Stimulated activated naive CD8-positive, alpha-beta T cell treated with anti-CD3 and anti-CD28 coated beads, Interleukin-15, amount 100 ng/mL, for 72 hours (primary cell): ENCODE measurements around the gene PFKP.

Experiments
- ATAC-seq: fragments of 150-1000 bp; cut with Tn5 transposase; 2 replicates; pipeline ENCODE4 v1.10.0; 2021; ENCODE audit warnings: mild to moderate bottlenecking, moderate library complexity
- DNase-seq, 2 donors: peaks; one replicate each; pipeline ENCODE4 v3.0.0; 2021 to 2022
- H3K27ac Mint-ChIP-seq, 2 donors: one replicate each; pipeline ENCODE4 v1.8.0; 2022; ENCODE audit warnings: mild to moderate bottlenecking in 2 of 2, mixed read lengths in 2 of 2, moderate library complexity in 2 of 2
- H3K27me3 Mint-ChIP-seq: one replicate; pipeline ENCODE4 v1.8.0; 2022; ENCODE audit warnings: mixed read lengths
- H3K4me1 Mint-ChIP-seq: one replicate; pipeline ENCODE4 v1.8.0; 2022; ENCODE audit warnings: mild to moderate bottlenecking, mixed read lengths
- H3K4me3 Mint-ChIP-seq, 2 donors: one replicate each; pipeline ENCODE4 v1.8.0; 2022; ENCODE audit warnings: mild to moderate bottlenecking in 2 of 2, mixed read lengths in 2 of 2, moderate library complexity in 1 of 2
- H3K9me3 Mint-ChIP-seq, 2 donors: one replicate each; pipeline ENCODE4 v1.8.0; 2022; ENCODE audit warnings: mixed read lengths in 2 of 2

Gene PFKP

DNA sequence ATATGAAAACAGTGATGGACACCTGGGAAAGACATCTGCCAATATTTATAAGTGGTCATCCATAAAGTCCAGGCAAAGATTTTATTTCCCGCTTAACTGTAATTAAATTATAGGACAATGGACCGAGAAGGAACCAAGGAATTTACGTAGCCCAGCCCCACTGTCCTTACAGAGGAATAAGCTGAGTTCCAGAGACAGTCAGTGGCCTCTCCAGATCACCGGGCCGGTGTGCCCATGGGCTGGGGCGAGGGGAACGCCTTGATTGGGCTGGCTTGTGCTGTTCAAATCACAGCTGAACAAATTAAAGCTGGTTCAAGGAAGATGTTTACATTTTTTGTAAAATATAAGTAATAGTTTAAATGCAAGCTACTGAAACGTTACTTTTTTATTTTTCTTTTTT is 40.7 kb downstream of the PFKP start:
- no peak for DNase-seq
- H3K27ac Mint-ChIP-seq = no peak overlapping the region
- no peak for ATAC-seq
- H3K27me3 Mint-ChIP-seq = no peaks in the 10 kb centered on the region
- H3K4me3 Mint-ChIP-seq = no peak overlapping the region
- H3K4me1 Mint-ChIP-seq = no peaks in the 10 kb centered on the region
- H3K9me3 Mint-ChIP-seq = no peaks in the 10 kb centered on the region

DNA sequence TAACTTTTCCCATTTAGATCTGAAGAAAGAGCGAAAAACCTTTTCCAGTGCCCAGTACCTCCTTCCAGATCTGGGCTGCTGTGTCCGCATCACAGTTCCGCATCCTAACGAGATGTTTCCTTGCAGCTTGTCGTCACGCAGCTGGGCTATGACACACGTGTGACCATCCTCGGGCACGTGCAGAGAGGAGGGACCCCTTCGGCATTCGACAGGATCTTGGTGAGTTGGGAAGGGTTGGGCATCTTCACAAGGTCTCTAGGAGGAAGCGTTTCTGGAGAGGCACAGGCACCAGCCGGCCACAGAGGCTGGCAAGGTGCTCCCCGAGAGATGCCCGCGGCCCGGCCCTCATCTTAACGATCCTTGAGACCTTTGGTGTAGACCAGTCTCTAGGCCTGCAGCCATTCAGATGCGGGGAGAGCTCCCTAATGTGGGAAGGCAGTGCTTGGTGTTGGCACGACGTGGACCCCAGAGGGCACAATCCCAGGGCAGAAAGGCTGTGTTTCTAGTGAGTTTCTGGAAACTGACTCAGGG is 41.3 kb downstream of the PFKP start:
- Mint-ChIP-seq H3K4me3 (no peak overlapping the region), H3K27me3 (no peaks in the 10 kb centered on the region), H3K27ac (no peak overlapping the region), H3K9me3 (no peaks in the 10 kb centered on the region), H3K4me1 (no peaks in the 10 kb centered on the region)
- DNase-seq = no peak
- no peak for ATAC-seq

DNA sequence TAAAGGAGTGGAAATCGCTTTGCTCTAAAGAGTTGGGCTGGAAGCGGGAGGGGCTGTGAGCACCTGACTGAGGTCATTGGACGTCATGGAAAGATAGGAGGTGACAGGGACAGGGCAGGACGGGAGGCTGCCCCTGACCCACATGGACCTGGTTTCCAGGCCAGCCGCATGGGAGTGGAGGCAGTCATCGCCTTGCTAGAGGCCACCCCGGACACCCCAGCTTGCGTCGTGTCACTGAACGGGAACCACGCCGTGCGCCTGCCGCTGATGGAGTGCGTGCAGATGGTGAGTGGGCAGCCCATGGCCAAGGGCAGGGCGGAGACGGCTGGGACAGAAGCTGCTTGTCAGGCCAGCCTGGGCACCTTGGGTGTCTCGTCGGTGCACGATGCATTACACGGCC is 41.8 kb downstream of the PFKP start:
- Mint-ChIP-seq H3K4me3 (no peak overlapping the region), H3K27ac (peak overlapping the region in 1 of 2 donors; percentile 76), H3K27me3 (no peaks in the 10 kb centered on the region), H3K4me1 (no peaks in the 10 kb centered on the region), H3K9me3 (no peaks in the 10 kb centered on the region)
- DNase-seq = no peak
- ATAC-seq = no peak

DNA sequence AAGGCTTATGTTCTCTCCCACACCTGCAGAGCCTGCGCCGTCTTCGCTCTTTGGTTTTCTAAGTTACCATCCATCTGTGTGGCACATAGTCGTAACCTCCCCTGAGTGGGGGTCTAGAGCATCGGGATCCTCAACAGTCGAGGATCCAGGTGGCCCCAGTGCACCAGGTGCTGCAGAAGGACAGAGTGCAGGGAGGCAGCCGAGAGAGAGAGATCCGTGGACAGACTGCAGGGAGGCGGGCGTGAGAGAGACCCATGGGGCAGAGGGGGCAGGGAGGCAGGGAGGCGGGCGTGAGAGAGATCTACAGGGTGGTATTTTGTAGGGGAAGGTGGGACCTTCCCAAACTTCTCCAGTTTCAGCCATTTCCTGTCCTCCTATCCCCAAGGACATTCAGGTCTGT is 42.3 kb downstream of the PFKP start:
- H3K4me3 Mint-ChIP-seq = no peak overlapping the region
- no peak overlapping the region for H3K27ac Mint-ChIP-seq
- ATAC-seq = peak; percentile 33
- H3K9me3 Mint-ChIP-seq = no peaks in the 10 kb centered on the region
- no peak for DNase-seq
- H3K27me3 Mint-ChIP-seq = no peaks in the 10 kb centered on the region
- H3K4me1 Mint-ChIP-seq = no peaks in the 10 kb centered on the region

DNA sequence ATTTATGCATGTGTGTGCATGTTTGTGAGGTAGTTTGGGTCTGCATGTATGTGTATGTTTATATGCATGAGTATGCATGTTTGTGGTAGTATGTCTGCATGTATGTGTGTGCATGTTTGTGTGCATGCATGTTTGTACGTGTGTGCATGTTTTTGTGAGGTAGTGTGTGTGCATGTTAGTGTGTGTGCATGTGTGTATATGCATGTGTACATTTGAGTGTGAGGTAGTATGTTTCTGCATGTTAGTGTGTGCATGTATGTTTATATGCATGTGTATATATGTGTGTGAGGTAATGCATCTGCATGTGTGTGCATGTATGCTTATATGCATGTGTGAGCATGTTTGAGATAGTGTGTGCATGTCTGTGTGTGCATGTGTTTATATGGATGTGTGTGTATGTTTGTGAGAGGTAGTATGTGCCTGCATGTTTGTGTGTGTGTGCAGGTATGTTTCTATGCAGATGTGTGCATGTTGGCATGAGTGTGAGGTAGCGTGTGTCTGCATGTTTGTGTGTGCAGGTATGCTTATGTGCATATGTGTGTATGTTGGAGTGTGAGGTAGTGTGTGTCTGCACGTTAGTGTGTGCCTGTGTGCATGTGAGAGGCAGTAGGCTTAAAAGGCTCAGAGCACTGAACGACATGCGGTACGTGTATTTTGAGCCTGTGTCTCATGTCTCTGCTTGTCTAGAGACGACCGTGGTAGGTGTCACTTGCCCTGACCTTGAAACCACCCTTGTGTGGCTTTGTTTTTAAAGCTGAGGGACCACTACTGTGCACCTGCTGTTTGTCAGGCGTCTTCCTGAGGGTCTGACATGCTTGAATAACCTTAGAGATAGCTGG is 43.7 kb downstream of the PFKP start:
- Mint-ChIP-seq H3K9me3 (no peaks in the 10 kb centered on the region), H3K4me3 (no peak overlapping the region), H3K4me1 (no peaks in the 10 kb centered on the region), H3K27ac (no peak overlapping the region), H3K27me3 (no peaks in the 10 kb centered on the region)
- DNase-seq = no peak
- no peak for ATAC-seq

DNA sequence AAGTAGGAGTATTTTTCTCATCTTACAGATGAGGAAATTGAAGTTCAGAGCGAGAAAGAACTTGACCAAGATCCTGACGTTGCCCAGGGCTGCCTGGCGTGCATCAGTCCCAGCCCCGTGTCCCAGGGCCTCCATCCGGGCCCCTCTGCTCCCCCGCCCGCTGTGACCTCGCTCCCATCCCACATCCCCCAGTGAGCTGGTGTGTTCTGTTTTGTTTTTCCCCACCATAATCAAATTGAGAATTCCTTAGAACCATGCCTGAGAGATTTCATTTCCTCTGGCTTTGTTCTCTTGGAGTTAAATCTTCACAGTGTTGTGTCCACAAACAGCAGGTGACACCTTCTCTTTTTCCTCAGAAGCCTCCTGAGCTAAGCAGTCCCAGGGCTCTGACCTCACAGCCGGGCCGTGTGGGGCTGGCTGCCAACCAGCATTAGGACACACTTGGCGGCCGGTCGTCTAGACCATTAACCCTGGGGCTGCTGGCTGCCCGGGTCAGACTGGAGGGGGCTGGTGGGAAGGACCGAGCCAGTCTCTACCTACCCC is 44.3 kb downstream of the PFKP start:
- ATAC-seq (no peak), DNase-seq (no peak)
- Mint-ChIP-seq H3K4me3 (no peak overlapping the region), H3K27me3 (no peaks in the 10 kb centered on the region), H3K9me3 (no peaks in the 10 kb centered on the region), H3K4me1 (no peaks in the 10 kb centered on the region), H3K27ac (peak overlapping the region in 1 of 2 donors; percentile 64)

DNA sequence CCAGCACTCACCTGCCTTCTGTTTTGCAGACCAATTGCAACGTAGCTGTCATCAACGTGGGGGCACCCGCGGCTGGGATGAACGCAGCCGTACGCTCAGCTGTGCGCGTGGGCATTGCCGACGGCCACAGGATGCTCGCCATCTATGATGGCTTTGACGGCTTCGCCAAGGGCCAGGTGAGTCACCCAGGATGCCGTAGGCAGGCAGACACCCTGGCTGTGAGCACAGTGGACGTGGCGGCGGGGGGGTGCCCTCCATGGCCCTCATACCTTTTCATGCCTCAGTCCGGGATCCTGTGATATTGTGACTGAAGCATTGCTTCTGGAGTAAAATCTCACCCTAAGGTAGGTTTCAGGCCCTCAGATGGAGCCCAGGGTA is 46.0 kb downstream of the PFKP start:
- H3K4me3 Mint-ChIP-seq = no peak overlapping the region
- ATAC-seq = no peak
- no peaks in the 10 kb centered on the region for H3K27me3 Mint-ChIP-seq
- H3K27ac Mint-ChIP-seq = no peak overlapping the region
- no peaks in the 10 kb centered on the region for H3K4me1 Mint-ChIP-seq
- DNase-seq = no peak
- no peaks in the 10 kb centered on the region for H3K9me3 Mint-ChIP-seq

DNA sequence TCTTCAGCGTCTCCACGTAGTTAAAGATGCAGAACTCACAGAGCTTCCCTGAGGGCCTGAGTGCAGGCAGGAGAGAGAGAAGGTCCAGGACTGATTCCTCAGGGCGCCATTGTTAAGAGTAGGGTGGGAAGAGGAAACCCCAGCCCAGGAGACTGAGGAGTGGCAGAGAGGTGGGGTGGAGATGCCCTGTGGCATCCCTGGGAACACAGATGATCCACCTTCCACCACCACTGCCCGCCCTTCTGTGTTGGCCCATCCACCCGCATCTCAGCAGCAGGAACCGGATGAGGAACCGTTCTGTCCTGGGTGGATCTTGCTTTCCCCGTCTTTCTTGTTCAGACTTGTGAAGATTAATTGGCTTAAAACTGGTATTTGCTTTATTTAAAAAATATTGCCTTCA is 48.3 kb downstream of the PFKP start:
- ATAC-seq (no peak), DNase-seq (no peak)
- H3K4me3 Mint-ChIP-seq = no peak overlapping the region
- H3K27ac Mint-ChIP-seq = peak overlapping the region in 1 of 2 donors; percentile 29
- H3K27me3 Mint-ChIP-seq = no peaks in the 10 kb centered on the region
- H3K9me3 Mint-ChIP-seq = no peaks in the 10 kb centered on the region
- no peaks in the 10 kb centered on the region for H3K4me1 Mint-ChIP-seq

DNA sequence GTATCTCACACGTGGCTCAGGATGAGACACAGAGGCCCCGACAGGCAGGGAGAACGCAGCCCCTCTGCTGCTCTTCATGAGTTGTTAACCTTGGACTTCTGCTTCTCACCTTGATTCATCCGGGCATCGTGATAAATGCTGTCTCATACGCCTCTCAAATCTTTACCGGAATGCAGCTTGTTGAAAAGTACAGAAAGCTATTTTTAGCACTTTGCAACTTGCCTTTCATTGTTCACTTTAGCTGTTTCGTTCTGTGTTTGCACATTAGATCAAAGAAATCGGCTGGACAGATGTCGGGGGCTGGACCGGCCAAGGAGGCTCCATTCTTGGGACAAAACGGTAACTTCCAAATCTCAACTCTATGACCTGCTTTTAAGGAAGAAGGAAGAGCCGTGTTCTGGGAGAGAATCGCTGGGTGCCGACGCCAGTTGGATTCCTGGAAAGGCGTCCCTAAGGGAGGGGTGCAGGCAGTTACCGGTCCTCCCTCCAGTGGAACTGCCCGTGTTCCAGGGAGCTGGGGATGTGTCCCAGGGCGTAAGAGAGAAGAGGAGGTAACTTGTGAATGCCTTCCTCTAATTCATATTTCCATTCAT is 49.3 kb downstream of the PFKP start:
- peak overlapping the region in 1 of 2 donors; percentile 61 for H3K27ac Mint-ChIP-seq
- ATAC-seq = no peak
- no peak overlapping the region for H3K4me3 Mint-ChIP-seq
- no peaks in the 10 kb centered on the region for H3K27me3 Mint-ChIP-seq
- no peak for DNase-seq
- H3K9me3 Mint-ChIP-seq = no peaks in the 10 kb centered on the region
- no peaks in the 10 kb centered on the region for H3K4me1 Mint-ChIP-seq

DNA sequence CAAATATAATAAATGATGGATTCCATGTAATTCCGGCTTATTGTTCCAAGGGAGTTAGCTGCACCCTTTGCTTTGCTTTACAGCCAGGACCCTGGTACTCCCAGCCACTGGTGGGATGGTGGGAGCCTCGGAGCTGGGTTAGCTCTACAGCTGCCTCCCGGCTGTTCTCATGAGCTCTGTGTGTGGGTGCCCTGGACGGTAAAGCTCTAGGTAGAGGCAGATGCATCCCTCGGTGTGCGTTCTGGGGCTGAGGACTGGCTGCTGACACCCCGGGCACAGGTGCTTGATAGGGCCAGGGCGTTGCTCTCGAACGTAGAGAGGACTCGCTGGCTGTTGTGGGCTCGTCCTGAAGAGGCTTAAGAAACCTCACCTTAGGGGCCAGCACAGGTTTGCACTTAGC is 50.1 kb downstream of the PFKP start:
- ATAC-seq = no peak
- no peaks in the 10 kb centered on the region for H3K4me1 Mint-ChIP-seq
- H3K27me3 Mint-ChIP-seq = no peaks in the 10 kb centered on the region
- peak overlapping the region in 1 of 2 donors; percentile 28 for H3K27ac Mint-ChIP-seq
- H3K4me3 Mint-ChIP-seq = no peak overlapping the region
- DNase-seq = no peak
- H3K9me3 Mint-ChIP-seq = no peaks in the 10 kb centered on the region

DNA sequence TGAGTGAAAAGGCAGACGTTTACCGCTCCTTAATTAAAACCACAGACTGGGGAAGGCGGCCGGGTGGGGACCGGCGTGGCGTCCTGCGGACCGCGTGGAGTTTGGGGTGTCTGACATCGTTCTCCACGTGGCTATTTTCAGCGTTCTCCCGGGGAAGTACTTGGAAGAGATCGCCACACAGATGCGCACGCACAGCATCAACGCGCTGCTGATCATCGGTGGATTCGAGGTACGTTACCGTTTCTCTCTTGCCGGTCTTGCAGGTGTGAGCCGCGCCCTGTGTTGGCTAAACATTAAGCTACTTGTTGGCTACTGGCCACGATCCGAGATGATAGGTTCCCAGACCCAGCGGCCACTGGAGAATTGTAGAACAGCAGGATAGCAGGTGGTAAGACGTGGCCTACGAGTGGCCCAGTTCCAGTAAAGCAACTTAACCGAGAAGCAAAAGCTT is 51.3 kb downstream of the PFKP start:
- ATAC-seq = no peak

DNA sequence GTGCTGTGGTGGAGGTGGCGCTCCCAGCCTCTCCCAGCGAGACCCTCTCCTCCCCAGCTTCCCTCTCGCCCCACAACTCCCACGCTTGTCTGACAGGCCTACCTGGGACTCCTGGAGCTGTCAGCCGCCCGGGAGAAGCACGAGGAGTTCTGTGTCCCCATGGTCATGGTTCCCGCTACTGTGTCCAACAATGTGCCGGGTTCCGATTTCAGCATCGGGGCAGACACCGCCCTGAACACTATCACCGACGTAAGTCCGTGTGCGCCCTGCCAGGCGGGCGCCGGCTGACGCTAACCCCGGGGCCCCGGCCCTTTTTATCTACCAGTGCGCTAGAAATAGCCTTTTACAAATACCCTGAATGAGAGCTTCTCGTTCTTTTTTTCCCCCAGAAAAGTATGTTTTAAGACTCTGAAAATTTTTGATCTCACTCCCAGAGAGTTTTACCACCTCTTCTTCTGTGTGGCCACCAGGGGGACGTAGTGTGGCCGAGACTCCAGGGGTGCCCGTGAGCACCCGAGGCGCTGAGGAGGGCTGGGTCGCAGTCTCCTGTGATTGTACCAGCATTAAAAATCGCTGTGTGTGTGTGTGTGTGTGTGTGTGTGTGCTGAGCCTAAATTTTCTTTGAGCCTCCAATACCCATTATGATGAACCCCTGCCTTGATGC is 52.6 kb downstream of the PFKP start:
- Mint-ChIP-seq H3K27me3 (no peaks in the 10 kb centered on the region), H3K9me3 (no peaks in the 10 kb centered on the region), H3K4me3 (no peak overlapping the region), H3K27ac (no peak overlapping the region), H3K4me1 (no peaks in the 10 kb centered on the region)
- DNase-seq (no peak), ATAC-seq (peak; percentile 39)

More for the DNA sequence above, 51.3 kb downstream of the PFKP start:
- Mint-ChIP-seq H3K4me1 (no peaks in the 10 kb centered on the region), H3K27ac (no peak overlapping the region), H3K9me3 (no peaks in the 10 kb centered on the region), H3K27me3 (no peaks in the 10 kb centered on the region), H3K4me3 (no peak overlapping the region)
- DNase-seq = no peak

DNA sequence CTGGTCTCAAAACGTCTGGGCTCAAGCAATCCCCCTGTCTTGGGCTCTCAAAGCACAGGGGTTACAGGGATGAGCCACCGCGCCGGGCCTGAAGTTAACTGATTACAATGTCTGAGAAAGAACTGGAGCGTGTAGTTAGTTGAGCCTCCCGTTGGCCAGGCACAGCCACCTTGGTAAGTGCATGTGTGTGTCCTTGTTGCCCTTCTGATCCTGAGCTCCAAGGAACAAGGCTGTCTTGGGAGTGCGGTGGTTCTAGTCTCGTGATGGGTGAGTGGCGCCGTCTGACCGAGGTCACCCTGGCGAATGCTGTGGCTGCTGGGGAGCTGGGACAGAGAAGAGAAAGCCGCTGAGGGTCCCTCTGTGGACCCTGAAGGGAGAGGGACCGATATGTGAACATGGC is 54.7 kb downstream of the PFKP start:
- no peak overlapping the region for H3K4me3 Mint-ChIP-seq
- no peaks in the 10 kb centered on the region for H3K4me1 Mint-ChIP-seq
- DNase-seq (no peak), ATAC-seq (no peak)
- H3K27me3 Mint-ChIP-seq = no peaks in the 10 kb centered on the region
- H3K9me3 Mint-ChIP-seq = no peaks in the 10 kb centered on the region
- no peak overlapping the region for H3K27ac Mint-ChIP-seq

DNA sequence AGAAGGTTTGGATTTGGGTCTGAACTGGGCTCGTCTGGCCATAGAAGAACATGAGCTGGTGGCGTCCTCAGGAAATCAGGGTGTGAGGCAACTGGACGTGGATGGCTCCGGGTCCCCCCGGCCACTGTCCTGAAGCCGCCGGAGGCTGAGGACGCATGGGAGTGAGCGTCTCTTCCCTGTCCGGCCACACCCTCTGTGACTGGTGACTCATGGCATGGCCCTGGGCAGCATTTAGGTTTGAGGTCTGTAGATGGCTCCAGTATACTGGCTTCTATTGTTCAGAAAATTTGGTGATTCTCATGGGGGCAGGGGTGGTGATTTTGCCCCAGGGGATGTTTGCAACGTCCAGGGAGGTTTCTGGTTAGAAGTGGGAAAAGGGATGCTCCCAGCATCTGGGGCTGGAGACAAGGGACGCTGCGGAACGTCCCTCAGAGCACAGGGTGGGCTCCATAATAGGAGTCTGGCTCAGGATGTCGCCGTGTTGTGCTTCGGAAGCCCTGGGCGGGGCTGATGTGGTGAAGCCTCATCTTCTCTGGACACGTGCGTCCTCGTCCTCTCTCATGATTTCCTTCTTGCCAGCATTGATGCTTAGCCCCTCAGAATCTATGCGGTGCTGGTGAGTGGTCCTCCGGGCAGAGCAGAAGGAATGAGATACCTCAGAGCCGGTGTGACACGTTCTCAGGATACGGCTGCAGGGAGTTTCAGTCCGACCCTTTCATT is 55.3 kb downstream of the PFKP start:
- H3K4me3 Mint-ChIP-seq = no peak overlapping the region
- no peak for DNase-seq
- no peaks in the 10 kb centered on the region for H3K9me3 Mint-ChIP-seq
- H3K4me1 Mint-ChIP-seq = no peaks in the 10 kb centered on the region
- no peak for ATAC-seq
- no peaks in the 10 kb centered on the region for H3K27me3 Mint-ChIP-seq
- peak overlapping the region in 1 of 2 donors; percentile 54 for H3K27ac Mint-ChIP-seq
